ENCODE data around the gene PLPP2. TPM values are rescaled to one million over a fixed set of nuclear protein-coding genes. Genes with fewer than 3 reads are reported as not detected.

Gene PLPP2
- total RNA-seq, 1 donor from 2014 or later = 26.2 TPM

- H3K27ac Mint-ChIP-seq (ENCODE audit: unreplicated experiment) = no peak overlapping the region
- no peak for DNase-seq (ENCODE audit: low spot score)
- H3K9me3 Mint-ChIP-seq (ENCODE audit: unreplicated experiment) = no peaks in the 10 kb centered on the region
These were observed 9.9 kb downstream of the PLPP2 start for GRCh38 chr19:281156-281853.

GRCh38 chr19:280541-281009 is 10.6 kb downstream of the PLPP2 start:
- no peaks in the 10 kb centered on the region for H3K4me1 Mint-ChIP-seq (ENCODE audit: unreplicated experiment)
- no peak overlapping the region for H3K27ac Mint-ChIP-seq (ENCODE audit: unreplicated experiment)

More at GRCh38 chr19:281156-281853, 9.9 kb downstream of the PLPP2 start:
- Mint-ChIP-seq H3K4me1 (ENCODE audit: unreplicated experiment) (no peaks in the 10 kb centered on the region), H3K27me3 (ENCODE audit: unreplicated experiment) (peaks cover 1% of the 10 kb centered on the region), H3K4me3 (ENCODE audit: unreplicated experiment) (no peak overlapping the region), H3K36me3 (ENCODE audit: low read depth, unreplicated experiment) (no peaks in the 10 kb centered on the region)
- no peak for TF ChIP-seq CTCF (IDR thresholded peaks at IDR 0.05; ENCODE audit: unreplicated experiment)

GRCh38 chr19:279656-280055 is 11.5 kb downstream of the PLPP2 start:
- Mint-ChIP-seq H3K9me3 (ENCODE audit: unreplicated experiment) (no peaks in the 10 kb centered on the region), H3K36me3 (ENCODE audit: low read depth, unreplicated experiment) (no peaks in the 10 kb centered on the region), H3K4me1 (ENCODE audit: unreplicated experiment) (no peaks in the 10 kb centered on the region), H3K4me3 (ENCODE audit: unreplicated experiment) (no peak overlapping the region), H3K27me3 (ENCODE audit: unreplicated experiment) (peaks cover 1% of the 10 kb centered on the region), H3K27ac (ENCODE audit: unreplicated experiment) (no peak overlapping the region)
- no peak for DNase-seq (ENCODE audit: low spot score)
- no peak for TF ChIP-seq CTCF (IDR thresholded peaks at IDR 0.05; ENCODE audit: unreplicated experiment)

More at GRCh38 chr19:280541-281009, 10.6 kb downstream of the PLPP2 start:
- Mint-ChIP-seq H3K27me3 (ENCODE audit: unreplicated experiment) (peaks cover 1% of the 10 kb centered on the region), H3K4me3 (ENCODE audit: unreplicated experiment) (no peak overlapping the region), H3K9me3 (ENCODE audit: unreplicated experiment) (no peaks in the 10 kb centered on the region), H3K36me3 (ENCODE audit: low read depth, unreplicated experiment) (no peaks in the 10 kb centered on the region)
- TF ChIP-seq CTCF (IDR thresholded peaks at IDR 0.05; ENCODE audit: unreplicated experiment) = no peak
- DNase-seq (ENCODE audit: low spot score) = no peak

GRCh38 chr19:279231-279630 is 12.0 kb downstream of the PLPP2 start:
- H3K4me3 Mint-ChIP-seq (ENCODE audit: unreplicated experiment) = no peak overlapping the region
- H3K27me3 Mint-ChIP-seq (ENCODE audit: unreplicated experiment) = peaks cover 1% of the 10 kb centered on the region
- H3K27ac Mint-ChIP-seq (ENCODE audit: unreplicated experiment) = no peak overlapping the region

More at GRCh38 chr19:279231-279630, 12.0 kb downstream of the PLPP2 start:
- Mint-ChIP-seq H3K4me1 (ENCODE audit: unreplicated experiment) (no peaks in the 10 kb centered on the region), H3K9me3 (ENCODE audit: unreplicated experiment) (no peaks in the 10 kb centered on the region), H3K36me3 (ENCODE audit: low read depth, unreplicated experiment) (no peaks in the 10 kb centered on the region)
- TF ChIP-seq CTCF (IDR thresholded peaks at IDR 0.05; ENCODE audit: unreplicated experiment) = no peak
- DNase-seq (ENCODE audit: low spot score) = no peak

Measured in endothelial cell (in vitro differentiated cells).